Smooth muscle cell of the brain vasculature (primary cell): ENCODE measurements around the gene CDK9.
"Not testable (repeated sequence)": the region's sequence is repeated elsewhere in the genome, so short reads cannot be mapped to it uniquely, and the experiment has no call there.

Experiments used
- DNase-seq: peaks from one replicate; pipeline ENCODE4 v3.0.0-alpha.2; 2012; ENCODE audit warnings: low read depth, low spot score

The CDK9 gene

GRCh38 chr9:127825319-127826051 lies 39.7 kb downstream of the CDK9 start:
- DNase-seq = no peak

DNA sequence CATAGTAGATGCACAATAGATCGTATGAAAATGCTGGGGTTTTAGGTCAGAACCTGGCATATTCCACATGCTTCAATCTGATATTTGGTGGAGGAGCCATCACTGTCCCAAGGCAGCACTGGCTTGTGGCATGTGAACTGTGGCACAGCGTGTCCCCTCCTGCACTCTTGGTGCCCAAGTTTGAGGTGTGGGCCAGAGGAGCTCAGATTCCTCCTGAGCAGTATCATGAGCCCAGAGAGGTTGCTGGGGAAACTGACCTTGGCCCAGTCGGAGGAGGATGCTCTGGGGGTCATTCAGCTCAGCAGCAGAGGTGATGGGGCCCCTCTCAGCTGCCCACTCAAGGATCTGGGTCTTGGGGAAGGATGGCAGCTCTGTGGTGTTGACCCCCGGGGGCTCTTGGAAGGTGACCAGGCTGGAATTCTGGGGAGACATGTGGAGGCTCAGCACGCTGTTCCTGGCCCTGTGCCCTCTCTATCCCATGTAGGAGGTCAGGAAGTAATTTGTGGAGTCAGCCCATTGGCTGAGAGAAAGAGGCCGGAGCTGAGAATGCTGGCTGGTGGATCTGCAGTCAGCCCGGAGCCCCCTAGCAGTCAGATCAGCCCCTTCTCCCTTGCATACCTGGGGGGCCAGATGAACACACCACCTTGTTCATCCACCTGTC lies 40.5 kb downstream of the CDK9 start:
- no peak for DNase-seq

DNA sequence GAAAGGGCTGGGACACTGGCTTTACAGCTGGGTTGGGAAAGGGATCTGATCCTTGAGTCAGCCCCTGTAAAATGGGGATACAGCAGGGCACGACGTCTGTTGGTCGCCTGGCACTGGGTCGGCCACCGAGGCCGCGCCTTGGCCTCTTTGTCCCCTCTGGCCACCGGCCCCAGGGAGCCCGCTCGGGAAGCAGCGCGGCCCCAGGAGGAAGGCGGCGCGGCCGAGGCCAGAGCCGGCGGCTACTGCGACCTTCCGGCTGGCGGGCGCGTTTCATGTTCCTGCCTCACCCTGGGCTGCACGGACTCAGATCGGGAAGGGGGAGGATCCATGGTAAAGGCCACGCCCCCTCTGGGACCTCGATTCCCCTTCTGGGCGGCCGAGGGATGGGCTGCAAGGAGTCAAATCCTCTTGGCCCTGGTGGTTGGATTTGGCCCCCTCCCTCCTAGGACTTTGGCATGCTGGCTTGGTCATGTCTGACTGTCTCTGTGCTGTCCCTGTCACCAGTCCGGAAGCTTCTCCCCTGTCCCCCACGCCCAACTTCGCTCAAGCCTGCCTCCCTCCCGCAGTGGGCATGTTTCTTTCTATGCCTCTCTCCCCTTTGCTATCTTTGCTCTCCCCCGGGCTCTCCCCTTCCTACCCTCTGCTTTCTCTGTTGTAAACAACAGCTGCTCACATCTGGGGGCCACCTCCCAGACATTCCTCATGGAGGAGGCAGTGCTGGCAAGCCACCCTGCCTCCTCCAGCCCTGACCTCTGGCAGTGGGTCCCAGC lies 42.6 kb downstream of the CDK9 start:
- DNase-seq = peak; percentile 52

DNA sequence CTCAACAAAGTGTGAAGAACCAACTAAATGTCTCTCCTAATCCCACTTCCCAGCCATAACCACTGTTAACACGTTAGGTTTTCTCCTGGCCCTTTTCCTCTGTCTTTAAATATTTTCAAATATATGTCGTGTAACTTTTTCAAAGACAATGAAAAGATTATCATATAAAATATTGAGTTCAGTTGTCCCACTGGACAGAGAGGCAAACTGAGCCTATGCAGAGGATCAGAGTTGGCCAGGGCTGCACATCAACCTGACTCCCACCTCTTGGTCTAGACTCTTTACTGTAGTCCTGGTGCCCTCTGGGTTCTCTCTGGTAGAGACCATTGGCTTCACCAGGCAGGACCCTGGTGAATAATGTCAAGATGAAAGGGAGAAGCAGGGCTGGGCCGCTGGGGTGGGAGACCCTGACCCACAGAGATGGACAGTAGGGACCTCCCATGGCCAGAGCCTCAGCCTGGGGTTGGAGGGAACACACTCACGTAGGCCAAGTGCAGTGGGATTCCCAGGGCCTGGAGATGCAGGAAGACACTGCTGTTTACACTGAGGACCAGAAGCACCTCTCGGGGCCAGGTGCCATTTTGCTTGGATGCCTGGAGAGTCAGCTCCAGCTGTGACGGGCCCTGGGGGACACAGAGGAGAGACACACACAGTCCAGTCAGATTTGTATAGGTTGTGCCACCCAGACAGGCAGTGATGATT lies 43.5 kb downstream of the CDK9 start:
- no peak for DNase-seq

- DNase-seq = no peak
These were observed 46.4 kb downstream of the CDK9 start for GRCh38 chr9:127832248-127832647.

DNA sequence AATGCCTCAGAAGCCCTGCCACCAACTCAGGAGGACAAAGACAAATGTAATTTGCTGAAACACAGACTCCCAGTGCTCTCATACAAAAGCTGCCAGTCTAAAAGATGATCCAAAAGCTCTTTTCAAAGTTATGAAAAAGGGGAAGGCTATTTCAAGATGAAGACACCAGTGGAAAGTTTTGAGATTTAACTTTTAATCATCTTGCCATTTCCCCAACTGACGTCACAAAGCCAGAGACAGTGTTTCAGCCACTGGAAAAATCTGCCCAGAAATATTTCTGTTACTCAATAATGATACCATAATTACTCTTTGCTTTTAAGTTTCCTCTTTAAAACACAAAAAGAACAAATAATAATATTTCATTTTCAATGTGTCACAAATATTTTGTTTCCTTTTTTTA lies 47.7 kb downstream of the CDK9 start:
- DNase-seq = no peak

GRCh38 chr9:127835991-127836516 lies 50.2 kb downstream of the CDK9 start:
- no peak for DNase-seq

GRCh38 chr9:127836561-127836960 lies 50.7 kb downstream of the CDK9 start:
- not testable (repeated sequence) for DNase-seq

GRCh38 chr9:127837346-127837745 lies 51.5 kb downstream of the CDK9 start:
- DNase-seq = no peak

GRCh38 chr9:127838375-127839078 lies 52.7 kb downstream of the CDK9 start:
- peak; percentile 74 for DNase-seq
